Measurements from ENCODE around the gene BPHL.

- TF ChIP-seq POLR2A (IDR thresholded peaks at IDR 0.05; ENCODE audit: low read depth, low read length) (no peak), POLR2AphosphoS5 (IDR thresholded peaks at IDR 0.05; ENCODE audit: low read depth, low read length) (no peak)
These were observed 33.4 kb upstream of the BPHL start for GRCh38 chr6:3085074-3085473.
